ENCODE measurements around the gene HCK. TPM values are rescaled to one million over a fixed set of nuclear protein-coding genes. Genes with fewer than 3 reads are reported as not detected.

The HCK gene
- total RNA-seq, 4 donors from 2014 or later = 3.0 to 16.9 (median 6.7) TPM

DNA sequence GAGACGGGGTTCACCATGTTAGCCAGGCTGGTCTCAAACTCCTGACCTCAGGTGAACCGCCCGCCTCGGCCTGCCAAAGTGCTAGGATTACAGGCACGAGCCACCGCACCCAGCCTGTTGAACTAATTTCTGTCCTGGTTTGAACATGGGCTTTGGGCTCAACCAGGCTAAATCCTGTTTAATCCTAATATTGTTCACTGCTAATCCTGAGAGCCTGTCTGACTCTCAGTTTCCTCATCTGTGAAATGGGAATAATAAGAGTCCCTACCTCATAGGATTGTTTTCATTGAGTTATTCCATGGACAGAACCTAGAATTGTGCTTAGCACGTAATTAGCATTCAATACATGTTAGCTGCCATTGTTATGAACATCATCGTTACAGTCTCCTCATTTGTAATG lies 74.9 kb downstream of the HCK start:
- WGBS, 2 donors = 35 to 88% methylated on average over 2 to 8 of the region's 8 CpGs

DNA sequence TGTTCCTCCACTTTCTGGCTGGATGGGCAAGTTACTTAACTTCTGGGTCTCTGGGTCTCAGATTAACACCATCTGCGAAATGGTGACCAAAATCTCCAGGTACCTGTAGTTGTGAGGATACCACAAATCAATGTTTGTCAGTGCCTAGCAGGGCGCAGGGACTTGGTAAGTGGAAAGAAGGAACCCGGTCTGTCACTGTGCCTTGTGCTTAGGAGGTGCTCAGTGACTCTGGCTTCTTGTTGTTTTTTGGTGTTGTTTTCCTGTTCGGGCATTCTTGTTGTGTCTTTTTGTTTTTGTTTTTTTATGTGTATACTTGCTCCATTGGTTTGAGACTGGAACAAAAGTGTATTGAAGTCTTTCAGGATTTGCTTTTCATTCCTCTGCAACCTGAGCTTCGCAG lies 75.3 kb downstream of the HCK start:
- H3K27ac ChIP-seq = no peak overlapping the region
- H3K36me3 ChIP-seq = peaks cover 0 to 32% (median 4%) of the 10 kb centered on the region in 3 donors
- H3K27me3 ChIP-seq = no peaks in the 10 kb centered on the region
- intact Hi-C loops (cut with DNase I) = no loop called here
- DNase-seq = no peak
- no peaks in the 10 kb centered on the region for H3K9me3 ChIP-seq
- no peak overlapping the region for H3K4me3 ChIP-seq
- 94 to 97% methylated on average over 5 of the region's 5 CpGs for WGBS, 2 donors
- no peaks in the 10 kb centered on the region for H3K4me1 ChIP-seq
- TF ChIP-seq, protein P1, sequence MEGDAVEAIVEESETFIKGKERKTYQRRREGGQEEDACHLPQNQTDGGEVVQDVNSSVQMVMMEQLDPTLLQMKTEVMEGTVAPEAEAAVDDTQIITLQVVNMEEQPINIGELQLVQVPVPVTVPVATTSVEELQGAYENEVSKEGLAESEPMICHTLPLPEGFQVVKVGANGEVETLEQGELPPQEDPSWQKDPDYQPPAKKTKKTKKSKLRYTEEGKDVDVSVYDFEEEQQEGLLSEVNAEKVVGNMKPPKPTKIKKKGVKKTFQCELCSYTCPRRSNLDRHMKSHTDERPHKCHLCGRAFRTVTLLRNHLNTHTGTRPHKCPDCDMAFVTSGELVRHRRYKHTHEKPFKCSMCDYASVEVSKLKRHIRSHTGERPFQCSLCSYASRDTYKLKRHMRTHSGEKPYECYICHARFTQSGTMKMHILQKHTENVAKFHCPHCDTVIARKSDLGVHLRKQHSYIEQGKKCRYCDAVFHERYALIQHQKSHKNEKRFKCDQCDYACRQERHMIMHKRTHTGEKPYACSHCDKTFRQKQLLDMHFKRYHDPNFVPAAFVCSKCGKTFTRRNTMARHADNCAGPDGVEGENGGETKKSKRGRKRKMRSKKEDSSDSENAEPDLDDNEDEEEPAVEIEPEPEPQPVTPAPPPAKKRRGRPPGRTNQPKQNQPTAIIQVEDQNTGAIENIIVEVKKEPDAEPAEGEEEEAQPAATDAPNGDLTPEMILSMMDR (IDR thresholded peaks at IDR 0.05) = no peak
- TF ChIP-seq POLR2A (IDR thresholded peaks at IDR 0.05) = no peak

More for the DNA sequence above, 74.9 kb downstream of the HCK start:
- Histone ChIP-seq H3K27ac (no peak overlapping the region), H3K4me1 (no peaks in the 10 kb centered on the region), H3K27me3 (no peaks in the 10 kb centered on the region), H3K4me3 (no peak overlapping the region), H3K9me3 (no peaks in the 10 kb centered on the region), H3K36me3 (peaks cover 0 to 28% (median 4%) of the 10 kb centered on the region in 3 donors)
- DNase-seq = no peak
- no peak for TF ChIP-seq POLR2A (IDR thresholded peaks at IDR 0.05)
- TF ChIP-seq, protein P1 (IDR thresholded peaks at IDR 0.05) = no peak
- intact Hi-C loops (cut with DNase I) = no loop called here

DNA sequence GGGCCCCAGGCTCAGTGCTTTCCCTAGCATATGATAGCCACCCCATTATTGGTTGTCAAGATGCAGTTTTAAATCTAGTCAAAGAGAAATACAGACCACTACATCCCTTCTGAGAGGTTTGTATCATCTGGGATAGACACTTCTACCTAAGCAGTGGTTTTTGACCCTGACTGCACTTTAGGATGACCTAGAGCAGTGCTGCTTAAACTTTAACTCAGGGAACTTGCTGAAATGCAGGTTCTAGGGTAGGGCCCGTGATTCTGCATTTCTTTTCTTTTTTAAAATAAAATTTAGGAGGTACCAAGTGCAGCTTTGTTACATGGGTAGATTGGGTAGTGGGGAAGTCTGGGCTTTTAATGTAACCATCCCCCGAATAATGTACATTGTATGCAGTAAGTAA lies 76.1 kb downstream of the HCK start:
- no peak for TF ChIP-seq POLR2A (IDR thresholded peaks at IDR 0.05)
- TF ChIP-seq, protein P1 (IDR thresholded peaks at IDR 0.05) = no peak
- Histone ChIP-seq H3K4me3 (no peak overlapping the region), H3K36me3 (peaks cover 0 to 40% (median 4%) of the 10 kb centered on the region in 3 donors), H3K9me3 (no peaks in the 10 kb centered on the region), H3K27me3 (no peaks in the 10 kb centered on the region), H3K27ac (no peak overlapping the region), H3K4me1 (no peaks in the 10 kb centered on the region)
- 93 to 98% methylated on average over 2 of the region's 2 CpGs for WGBS, 2 donors
- intact Hi-C loops (cut with DNase I) = no loop called here
- DNase-seq = no peak

DNA sequence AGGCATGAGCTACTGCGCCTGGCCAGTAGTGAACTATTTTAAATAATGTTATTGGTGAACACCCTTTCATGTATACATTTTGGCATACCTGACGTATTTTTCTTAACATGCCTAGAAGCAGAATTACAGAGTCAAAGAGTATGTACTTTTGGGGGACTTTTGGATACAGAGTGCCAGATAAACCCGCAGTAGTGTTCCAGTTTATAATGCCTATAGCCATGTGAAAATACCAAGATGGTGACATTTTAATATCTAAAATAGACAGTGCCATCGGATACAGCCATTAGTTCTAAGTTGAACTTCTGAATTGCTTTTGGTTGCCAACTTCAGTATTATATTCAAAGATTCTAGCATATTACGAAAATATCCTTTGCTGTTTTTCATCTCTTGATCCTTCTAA lies 77.8 kb downstream of the HCK start:
- no peak for DNase-seq
- intact Hi-C loops (cut with DNase I) = no loop called here
- Histone ChIP-seq H3K4me3 (no peak overlapping the region), H3K27me3 (no peaks in the 10 kb centered on the region), H3K27ac (no peak overlapping the region), H3K4me1 (no peaks in the 10 kb centered on the region), H3K36me3 (peaks cover 0 to 48% (median 6%) of the 10 kb centered on the region in 3 donors), H3K9me3 (no peaks in the 10 kb centered on the region)
- no peak for TF ChIP-seq POLR2A (IDR thresholded peaks at IDR 0.05)
- TF ChIP-seq, protein P1 (IDR thresholded peaks at IDR 0.05) = no peak
- WGBS, 2 donors = 93 to 97% methylated on average over 5 of the region's 5 CpGs

DNA sequence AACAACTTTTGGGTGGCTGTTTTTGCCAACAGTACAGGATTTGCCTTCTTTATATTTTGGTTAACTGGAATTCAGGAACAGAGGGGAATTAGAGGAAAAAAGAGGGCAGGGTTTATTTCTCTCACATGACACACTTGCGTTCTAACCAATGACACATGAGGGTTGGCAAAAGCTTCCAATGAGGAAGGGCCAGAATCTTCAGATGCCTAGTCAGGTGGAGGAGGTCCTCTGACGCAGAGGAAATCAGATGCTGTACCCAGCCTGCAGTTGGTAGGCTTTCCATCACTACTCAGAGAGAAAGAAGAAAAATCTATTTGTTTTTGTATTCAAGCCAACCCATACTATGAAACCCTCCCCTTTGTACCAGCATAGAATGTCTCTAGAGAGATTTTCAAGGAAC lies 78.3 kb downstream of the HCK start:
- no peak for TF ChIP-seq POLR2A (IDR thresholded peaks at IDR 0.05)
- TF ChIP-seq, protein P1 (IDR thresholded peaks at IDR 0.05) = no peak
- Histone ChIP-seq H3K4me3 (no peak overlapping the region), H3K27me3 (no peaks in the 10 kb centered on the region), H3K4me1 (no peaks in the 10 kb centered on the region), H3K36me3 (peaks cover 0 to 50% (median 5%) of the 10 kb centered on the region in 3 donors), H3K9me3 (no peaks in the 10 kb centered on the region), H3K27ac (no peak overlapping the region)
- WGBS, 2 donors = 44 to 94% methylated on average over 2 of the region's 2 CpGs
- DNase-seq = no peak
- intact Hi-C loops (cut with DNase I) = no loop called here

Data from esophagus squamous epithelium (tissue), 5 donors.